Karpas-422 (cell line): ENCODE data around the gene TTC33. TPM values are rescaled to one million over a fixed set of nuclear protein-coding genes. Genes with fewer than 3 reads are reported as not detected.

Experiments
- DNase-seq: peaks from one replicate; pipeline ENCODE4 v3.0.0-alpha.2; 2015
- H2AFZ ChIP-seq: fragments of 200-600 bp; sonication (generic); 2 replicates; pipeline ENCODE4 v1.6.1; 2014; ENCODE audit warnings: antibody characterized with exemption, low read length, mixed read lengths
- H3K27ac ChIP-seq: fragments of 200-600 bp; sonication (generic); 2 replicates; pipeline ENCODE4 v1.5.1; 2014; ENCODE audit warnings: mild to moderate bottlenecking, low read length, moderate library complexity
- H3K27me3 ChIP-seq: fragments of 200-600 bp; sonication (generic); 2 replicates; pipeline ENCODE4 v1.6.1; 2014; ENCODE audit warnings: low read length, mixed read lengths
- H3K36me3 ChIP-seq: fragments of 200-600 bp; sonication (generic); 2 replicates; pipeline ENCODE4 v1.6.1; 2014; ENCODE audit warnings: low read length, mixed read lengths; ENCODE audit not compliant: insufficient read depth
- H3K4me1 ChIP-seq: fragments of 200-600 bp; sonication (generic); 2 replicates; pipeline ENCODE4 v1.6.1; 2014; ENCODE audit warnings: mild to moderate bottlenecking, low read length, mixed read lengths
- H3K4me2 ChIP-seq: fragments of 200-600 bp; sonication (generic); 2 replicates; pipeline ENCODE4 v1.6.1; 2014; ENCODE audit warnings: low read length, low read depth, mild to moderate bottlenecking; ENCODE audit not compliant: poor library complexity, severe bottlenecking
- H3K4me3 ChIP-seq: fragments of 200-600 bp; sonication (generic); 2 replicates; pipeline ENCODE4 v1.5.1; 2014; ENCODE audit warnings: mild to moderate bottlenecking, antibody characterized with exemption, low read length, mixed read lengths
- H3K79me2 ChIP-seq: fragments of 200-600 bp; sonication (generic); 2 replicates; pipeline ENCODE4 v1.6.1; 2014; ENCODE audit warnings: mild to moderate bottlenecking, low read length, mixed read lengths
- H3K9ac ChIP-seq: fragments of 200-600 bp; sonication (generic); 2 replicates; pipeline ENCODE4 v1.6.0; 2014; ENCODE audit warnings: low read length
- H3K9me2 ChIP-seq: fragments of 200-600 bp; sonication (generic), shearing (Covaris generic); replicated peaks from 2 replicates; pipeline ENCODE4 v1.6.0; 2014; ENCODE audit warnings: mild to moderate bottlenecking, low read length, moderate library complexity; ENCODE audit not compliant: insufficient read depth
- H3K9me3 ChIP-seq: fragments of 300-700, 200-600 bp; sonication (generic); 2 replicates; pipeline ENCODE4 v1.6.1; 2014; ENCODE audit warnings: low read length, mixed read lengths
- H4K20me1 ChIP-seq: fragments of 200-600 bp; sonication (generic); 2 replicates; pipeline ENCODE4 v1.6.1; 2014; ENCODE audit warnings: mild to moderate bottlenecking, antibody characterized with exemption, low read length, low read depth; ENCODE audit not compliant: insufficient read depth
- total RNA-seq: library from RNA; depleted of rRNA; stranded (reverse); fragments of >200 nt; shearing (Covaris generic); gene quantifications from 2 replicates; pipeline ENCODE4 v1.2.3, GENCODE V29; 2014; ENCODE audit warnings: low replicate concordance

Gene TTC33
- total RNA-seq, 1 experiment from 2014 or later, result 18.5 TPM

DNA sequence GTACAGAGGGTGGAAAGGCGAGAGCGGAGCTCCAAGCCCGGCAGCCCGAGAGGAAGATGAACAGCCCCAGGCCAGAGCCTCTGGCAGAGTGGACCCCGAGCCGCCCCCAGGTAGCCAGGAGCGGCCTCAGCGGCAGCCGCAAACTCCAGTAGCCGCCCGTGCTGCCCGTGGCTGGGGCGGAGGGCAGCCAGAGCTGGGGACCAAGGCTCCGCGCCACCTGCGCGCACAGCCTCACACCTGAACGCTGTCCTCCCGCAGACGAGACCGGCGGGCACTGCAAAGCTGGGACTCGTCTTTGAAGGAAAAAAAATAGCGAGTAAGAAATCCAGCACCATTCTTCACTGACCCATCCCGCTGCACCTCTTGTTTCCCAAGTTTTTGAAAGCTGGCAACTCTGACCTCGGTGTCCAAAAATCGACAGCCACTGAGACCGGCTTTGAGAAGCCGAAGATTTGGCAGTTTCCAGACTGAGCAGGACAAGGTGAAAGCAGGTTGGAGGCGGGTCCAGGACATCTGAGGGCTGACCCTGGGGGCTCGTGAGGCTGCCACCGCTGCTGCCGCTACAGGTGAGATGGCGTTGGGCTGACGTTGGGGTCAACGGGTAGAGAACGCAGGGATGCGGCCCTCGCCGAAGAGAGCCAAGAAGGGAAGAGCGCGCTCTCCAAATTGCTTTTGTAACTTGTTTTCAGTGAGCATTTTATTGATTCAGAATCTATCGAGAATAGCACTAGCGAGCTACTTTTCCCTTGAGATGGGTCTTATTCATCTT is 75.7 kb downstream of the TTC33 start, which contains the start of gene PTGER4:
Gene PTGER4 (plus strand): TSS at position 3 of the 769 bp plus-strand sequence. CDS start 1,079 bp downstream, outside the sequence.
- no peaks in the 10 kb centered on the region for H3K9me2 ChIP-seq
- H3K4me2 ChIP-seq, result peak within 1 kb of the TSS; percentile 77
- H3K36me3 ChIP-seq, result no peaks in the 10 kb centered on the region
- peak within 1 kb of the TSS; percentile 65 for H3K4me3 ChIP-seq
- peak within 1 kb of the TSS; percentile 89; the same call in 1 of the 2 replicates for H2AFZ ChIP-seq
- H3K4me1 ChIP-seq, result peaks cover 29% of the 10 kb centered on the region
- no peaks in the 10 kb centered on the region; the same call in 1 of the 2 replicates for H4K20me1 ChIP-seq
- no peaks in the 10 kb centered on the region for H3K9me3 ChIP-seq
- DNase-seq, result no peak
- no peaks in the 10 kb centered on the region for H3K79me2 ChIP-seq
- peaks cover 3% of the 10 kb centered on the region; the same call in 1 of the 2 replicates for H3K27me3 ChIP-seq
- H3K9ac ChIP-seq, result peak within 1 kb of the TSS; percentile 70
- H3K27ac ChIP-seq, result no peak within 1 kb of the TSS

DNA sequence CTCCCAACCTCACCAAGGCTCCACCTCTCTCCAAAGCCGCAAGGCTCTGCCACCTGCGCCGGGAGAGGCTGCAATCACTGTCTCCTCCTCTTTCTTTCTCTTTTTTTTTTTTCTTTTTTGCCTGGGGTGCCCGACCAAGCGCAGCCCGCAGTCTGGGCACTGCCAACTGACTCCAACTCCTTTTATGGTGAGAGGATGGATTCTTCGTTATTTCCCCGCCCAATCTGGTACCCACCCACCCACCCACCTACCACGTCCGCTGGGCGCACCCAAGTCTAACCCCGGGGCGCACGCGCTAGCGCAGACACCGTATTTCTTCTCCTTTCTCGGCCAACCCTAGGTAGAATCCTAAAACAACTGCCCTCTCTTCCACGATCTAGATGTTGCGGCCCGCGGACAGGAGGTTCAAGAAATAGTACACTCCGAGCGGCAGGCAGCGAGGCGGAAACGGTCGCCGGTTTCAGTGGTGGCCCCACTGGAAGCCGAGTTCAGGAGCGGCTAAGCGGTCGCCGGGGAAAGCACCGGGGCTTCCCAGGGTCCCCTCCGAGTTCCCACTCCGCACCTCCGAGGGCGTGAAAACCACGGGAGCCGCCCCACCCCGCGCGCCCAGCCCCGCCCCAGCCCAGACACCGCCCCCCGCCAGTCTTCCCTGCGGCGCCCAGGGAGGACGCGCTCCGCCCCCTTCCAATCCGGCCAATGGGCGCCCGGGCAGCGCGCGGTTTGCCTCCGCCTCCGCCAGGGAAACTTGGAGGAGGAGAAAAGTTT is 76.4 kb downstream of the TTC33 start:
- H3K9ac ChIP-seq, result peak overlapping the region; percentile 70
- H3K36me3 ChIP-seq, result no peaks in the 10 kb centered on the region
- H3K4me2 ChIP-seq, result peak overlapping the region; percentile 77
- H3K79me2 ChIP-seq, result no peaks in the 10 kb centered on the region
- H2AFZ ChIP-seq, result peak overlapping the region; percentile 89; the same call in 1 of the 2 replicates
- peaks cover 29% of the 10 kb centered on the region for H3K4me1 ChIP-seq
- no peaks in the 10 kb centered on the region; the same call in 1 of the 2 replicates for H4K20me1 ChIP-seq
- H3K9me2 ChIP-seq, result no peaks in the 10 kb centered on the region
- DNase-seq, result peak; percentile 89
- no peak overlapping the region for H3K27ac ChIP-seq
- H3K27me3 ChIP-seq, result peaks cover 3% of the 10 kb centered on the region; the same call in 1 of the 2 replicates
- H3K4me3 ChIP-seq, result peak overlapping the region; percentile 65
- no peaks in the 10 kb centered on the region for H3K9me3 ChIP-seq

DNA sequence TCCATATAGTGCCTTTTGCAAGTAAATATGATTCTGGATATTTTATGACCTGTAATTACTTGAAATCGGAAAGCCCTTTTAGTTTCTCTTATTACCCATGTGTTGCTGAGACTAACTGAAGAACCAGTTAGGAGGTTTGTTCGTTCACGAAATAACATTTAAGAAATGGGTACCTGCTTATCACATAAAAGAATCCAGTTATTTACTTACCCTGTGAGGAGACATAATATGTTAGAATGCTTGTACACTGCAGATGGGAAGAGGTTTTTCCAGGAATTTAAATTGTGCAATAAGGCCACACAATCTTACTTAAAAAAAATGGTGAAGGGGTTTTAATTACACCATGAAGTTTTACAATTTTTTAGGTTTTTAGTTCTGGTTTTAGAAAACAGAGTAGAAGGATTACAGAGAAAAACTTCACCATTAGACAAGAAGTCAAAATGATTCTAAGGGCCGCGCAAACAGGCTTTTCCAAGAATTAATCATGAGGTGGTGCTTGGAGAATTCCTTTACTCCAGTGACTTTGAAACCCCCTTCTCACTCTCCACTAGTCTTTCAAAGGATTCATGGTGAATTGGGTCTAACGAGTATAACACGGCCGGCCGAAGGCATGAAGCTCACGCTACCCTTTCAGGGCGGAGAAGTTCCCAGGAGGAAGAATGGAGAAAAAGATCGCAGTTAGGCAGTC is 77.2 kb downstream of the TTC33 start:
- H2AFZ ChIP-seq, result peak overlapping the region; percentile 7; the same call in 1 of the 2 replicates
- H3K36me3 ChIP-seq, result no peaks in the 10 kb centered on the region
- no peaks in the 10 kb centered on the region for H3K9me2 ChIP-seq
- no peak for DNase-seq
- H3K27me3 ChIP-seq, result peaks cover 3% of the 10 kb centered on the region; the same call in 1 of the 2 replicates
- H4K20me1 ChIP-seq, result no peaks in the 10 kb centered on the region; the same call in 1 of the 2 replicates
- H3K4me2 ChIP-seq, result peak overlapping the region; percentile 77
- no peak overlapping the region for H3K27ac ChIP-seq
- H3K4me1 ChIP-seq, result peaks cover 29% of the 10 kb centered on the region
- peak overlapping the region; percentile 56 for H3K4me3 ChIP-seq
- H3K79me2 ChIP-seq, result no peaks in the 10 kb centered on the region
- H3K9me3 ChIP-seq, result no peaks in the 10 kb centered on the region
- H3K9ac ChIP-seq, result peak overlapping the region; percentile 42

DNA sequence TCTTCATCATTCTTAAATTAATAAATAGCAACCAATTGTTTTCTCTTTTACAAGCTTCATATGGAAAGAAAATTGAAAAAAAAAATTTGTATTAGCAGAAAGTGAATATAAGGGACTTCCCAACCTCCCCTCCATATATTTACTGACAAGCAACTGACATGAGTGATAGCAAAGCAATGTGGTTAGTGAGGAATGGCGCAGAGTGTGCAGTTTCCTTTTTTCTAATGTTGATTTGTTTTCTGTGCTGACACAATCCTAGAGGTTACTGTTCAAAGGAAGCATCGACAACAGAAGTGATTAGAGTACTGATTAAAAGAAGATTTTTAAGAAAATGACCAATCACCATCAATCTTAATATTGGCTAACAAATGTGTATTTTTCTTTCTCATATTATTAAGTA is 77.7 kb downstream of the TTC33 start:
- Histone ChIP-seq H3K4me2 (no peak overlapping the region), H4K20me1 (no peaks in the 10 kb centered on the region; the same call in 1 of the 2 replicates), H3K9ac (no peak overlapping the region), H3K4me3 (no peak overlapping the region), H2AFZ (no peak overlapping the region), H3K27ac (no peak overlapping the region), H3K79me2 (no peaks in the 10 kb centered on the region), H3K9me3 (no peaks in the 10 kb centered on the region), H3K36me3 (no peaks in the 10 kb centered on the region), H3K9me2 (no peaks in the 10 kb centered on the region), H3K27me3 (peaks cover 3% of the 10 kb centered on the region; the same call in 1 of the 2 replicates), H3K4me1 (peaks cover 29% of the 10 kb centered on the region)
- DNase-seq, result no peak

DNA sequence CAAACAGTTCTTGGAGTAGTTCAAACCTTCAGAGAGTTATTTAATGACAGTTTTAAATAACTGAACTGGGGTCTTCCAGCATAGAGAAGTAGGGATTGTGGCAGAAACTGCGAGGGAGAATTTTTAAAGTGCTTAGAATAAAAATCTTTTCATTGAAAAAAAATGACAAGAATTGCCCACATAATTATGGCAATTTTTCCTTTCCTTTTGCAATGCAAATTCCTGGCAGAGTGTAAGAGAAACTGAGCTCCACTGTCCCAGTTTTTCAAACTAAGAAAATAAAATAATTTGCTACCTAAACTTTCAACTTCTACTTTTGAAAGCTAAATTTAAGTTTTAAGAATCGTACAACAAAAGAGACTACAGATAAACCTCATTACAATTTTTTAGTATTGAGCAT is 78.3 kb downstream of the TTC33 start:
- Histone ChIP-seq H3K9ac (no peak overlapping the region), H3K4me2 (no peak overlapping the region), H3K4me1 (peaks cover 29% of the 10 kb centered on the region), H3K4me3 (no peak overlapping the region), H3K36me3 (no peaks in the 10 kb centered on the region), H4K20me1 (no peaks in the 10 kb centered on the region; the same call in 1 of the 2 replicates), H3K79me2 (no peaks in the 10 kb centered on the region), H3K9me3 (no peaks in the 10 kb centered on the region), H2AFZ (no peak overlapping the region), H3K27ac (no peak overlapping the region), H3K27me3 (peaks cover 3% of the 10 kb centered on the region; the same call in 1 of the 2 replicates), H3K9me2 (no peaks in the 10 kb centered on the region)
- DNase-seq, result no peak

DNA sequence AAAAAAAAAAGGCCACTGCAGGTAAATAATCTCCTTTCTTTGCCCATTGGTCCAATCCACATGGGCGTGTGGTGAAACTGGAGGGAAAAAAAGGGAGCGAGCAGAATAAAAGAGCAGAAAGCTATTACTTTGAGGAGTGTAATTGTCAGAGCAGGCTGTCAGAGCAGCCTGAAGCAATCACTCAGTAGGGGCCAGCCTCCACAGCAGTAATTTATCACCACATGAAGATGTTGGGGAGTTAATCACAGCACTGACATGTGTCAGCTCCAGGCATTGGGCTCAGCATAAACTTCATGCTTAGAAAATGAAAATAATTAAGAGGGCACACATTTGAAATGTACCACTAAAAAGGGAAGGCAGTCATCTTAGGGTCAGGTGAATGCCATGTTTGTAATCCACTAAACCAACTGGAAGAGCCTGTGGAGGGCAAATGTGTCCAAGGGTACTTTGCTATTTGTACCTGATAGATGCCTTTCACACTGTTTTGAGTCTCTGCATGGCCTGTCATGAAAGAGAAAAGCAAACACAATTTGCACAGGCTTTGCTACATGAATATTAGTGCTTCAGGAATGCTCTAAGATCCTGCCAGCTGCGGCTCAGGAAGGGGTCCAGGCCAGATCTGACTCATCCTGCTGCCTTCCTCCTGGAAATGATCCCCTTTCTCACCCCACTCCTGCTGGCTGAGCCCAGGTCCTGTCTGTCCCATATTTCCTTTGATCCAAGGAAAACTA is 79.0 kb downstream of the TTC33 start:
- Histone ChIP-seq H3K9ac (no peak overlapping the region), H3K4me1 (peaks cover 26% of the 10 kb centered on the region), H3K4me2 (no peak overlapping the region), H4K20me1 (no peaks in the 10 kb centered on the region; the same call in 1 of the 2 replicates), H3K27ac (no peak overlapping the region), H3K9me2 (no peaks in the 10 kb centered on the region), H3K79me2 (no peaks in the 10 kb centered on the region), H3K36me3 (no peaks in the 10 kb centered on the region), H2AFZ (no peak overlapping the region), H3K4me3 (no peak overlapping the region), H3K27me3 (peaks cover 3% of the 10 kb centered on the region; the same call in 1 of the 2 replicates), H3K9me3 (no peaks in the 10 kb centered on the region)
- DNase-seq, result peak; percentile 36

DNA sequence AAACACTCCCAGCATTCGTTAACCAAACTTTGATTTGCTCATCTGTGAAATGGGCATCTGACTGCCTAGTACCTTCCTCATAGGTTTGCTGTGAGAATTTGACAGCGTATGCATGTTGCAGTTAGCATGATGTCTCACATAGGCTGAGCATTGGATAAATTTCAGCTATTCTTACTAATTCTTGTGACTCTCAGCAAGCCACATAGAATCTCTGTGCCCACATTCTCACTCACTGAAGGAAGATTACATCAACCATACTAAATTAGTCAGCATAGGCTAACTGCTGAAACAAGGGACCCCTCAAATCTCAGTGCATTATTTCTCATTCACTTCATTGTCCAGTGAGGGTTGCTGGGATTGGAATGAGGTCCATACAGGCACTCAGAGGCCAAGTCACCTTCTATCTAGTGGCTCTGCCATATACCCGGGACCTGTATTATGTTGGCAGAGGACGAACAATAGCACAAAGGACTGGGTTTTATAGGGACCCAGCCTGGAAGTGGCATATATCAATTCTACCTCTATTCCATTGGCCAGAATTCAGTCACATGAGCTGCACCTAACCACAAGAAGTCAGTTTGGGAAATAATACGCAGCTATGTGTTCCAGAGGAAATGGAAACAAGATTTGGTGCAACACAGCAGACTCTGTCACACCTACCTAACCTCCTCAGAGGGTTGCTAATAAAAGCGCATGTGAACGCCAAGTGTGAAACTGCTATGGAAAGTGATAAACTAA is 80.2 kb downstream of the TTC33 start:
- Histone ChIP-seq H2AFZ (no peak overlapping the region), H3K9me2 (no peaks in the 10 kb centered on the region), H3K4me1 (peaks cover 14% of the 10 kb centered on the region), H3K9me3 (no peaks in the 10 kb centered on the region), H3K4me3 (no peak overlapping the region), H3K36me3 (no peaks in the 10 kb centered on the region), H3K27me3 (no peaks in the 10 kb centered on the region), H3K27ac (no peak overlapping the region), H3K79me2 (no peaks in the 10 kb centered on the region), H3K4me2 (no peak overlapping the region), H4K20me1 (no peaks in the 10 kb centered on the region), H3K9ac (no peak overlapping the region)
- DNase-seq, result no peak
